ENCODE data around the gene HP1BP3. TPM values are rescaled to one million over a fixed set of nuclear protein-coding genes. Genes with fewer than 3 reads are reported as not detected.

The HP1BP3 gene
- total and polyA plus RNA-seq, 2 experiments from 2014 or later: 89.1 to 112 TPM

DNA sequence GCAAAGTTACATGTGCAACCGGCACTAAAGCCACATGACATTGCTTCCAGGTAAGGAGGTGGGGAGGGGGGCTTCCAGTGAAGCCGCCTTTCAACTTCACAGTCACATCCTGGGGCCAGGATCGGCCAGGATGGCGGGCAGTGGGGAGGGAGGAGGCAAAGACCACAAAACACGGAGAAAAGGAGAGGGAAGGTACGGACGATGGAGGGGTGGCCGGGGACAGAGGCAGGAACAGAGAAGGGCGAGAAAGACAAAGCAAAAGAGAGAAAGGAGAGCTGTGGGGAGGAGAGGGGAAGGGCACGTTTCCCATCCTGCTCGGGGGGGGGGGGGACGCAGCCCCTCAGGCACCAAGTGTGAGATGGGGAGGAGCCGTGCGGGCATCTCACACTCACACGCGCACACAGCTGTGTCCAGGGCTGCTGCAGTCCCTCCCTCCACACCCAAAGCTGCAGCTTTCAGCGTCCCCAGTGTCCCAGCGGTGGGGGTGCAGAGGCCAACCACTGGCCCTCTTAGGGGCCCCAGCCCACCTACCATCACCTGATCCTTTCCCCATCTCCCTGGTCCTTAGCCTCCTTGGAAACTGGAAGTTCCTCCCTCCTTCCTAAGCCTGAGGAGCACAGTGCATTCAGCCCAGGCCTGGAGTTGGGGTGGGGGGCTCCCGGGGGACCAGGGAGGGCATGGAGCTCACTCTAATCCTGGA is 57.0 kb downstream of the HP1BP3 start (continued):
- no peak for TF ChIP-seq REST (IDR thresholded peaks at IDR 0.05; ENCODE audit: unreplicated experiment)
- no peak for TF ChIP-seq JUNB (IDR thresholded peaks at IDR 0.05; ENCODE audit: unreplicated experiment)

DNA sequence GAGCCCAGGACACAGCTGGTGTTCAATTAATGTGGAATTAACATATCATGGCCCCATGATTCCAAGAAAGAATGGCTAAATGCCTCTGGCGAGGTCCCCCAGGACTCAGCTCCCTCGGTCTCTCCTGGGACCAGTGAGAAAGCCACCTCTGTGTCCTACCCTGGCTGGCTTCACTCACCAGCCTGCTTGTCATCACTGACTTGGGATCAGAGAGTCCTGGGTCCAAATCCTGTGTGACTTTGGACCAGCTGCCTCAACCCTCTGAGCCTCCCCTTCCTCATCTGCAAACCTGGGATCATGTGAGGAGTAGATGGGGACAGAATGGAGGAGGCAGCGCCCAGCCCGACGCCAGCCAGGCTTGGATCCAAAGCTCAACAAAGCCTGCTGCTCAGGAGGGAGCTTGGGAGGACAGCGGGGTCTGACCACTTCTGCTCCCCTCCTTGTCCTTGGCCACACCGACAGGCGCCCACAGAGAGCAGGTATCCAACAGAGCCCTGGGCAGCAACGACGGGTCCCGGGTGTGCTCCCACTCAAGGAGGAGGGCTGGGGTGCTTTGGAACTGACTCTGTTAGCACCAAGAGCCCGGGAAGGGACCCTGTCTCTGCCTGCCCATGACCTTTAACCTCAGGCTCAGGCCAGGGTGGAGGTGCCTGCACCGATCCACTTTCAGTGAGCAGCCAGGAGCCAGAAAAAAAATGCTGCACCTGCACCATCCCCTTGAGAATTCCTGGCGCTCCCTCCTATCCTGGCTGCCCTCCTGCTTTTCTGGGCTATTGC is 57.8 kb downstream of the HP1BP3 start:
- peak overlapping the region; percentile 68; the same call in 1 of the 3 replicates for H3K4me3 Mint-ChIP-seq

More for the DNA sequence above, 57.8 kb downstream of the HP1BP3 start:
- Histone ChIP-seq H4K20me1 (replicated peaks; ENCODE audit: insufficient read depth) (no peaks in the 10 kb centered on the region; the same call in 1 of the 2 replicates), H3K4me2 (peak overlapping the region; percentile 94), H3K79me2 (replicated peaks; ENCODE audit: insufficient read depth) (no peaks in the 10 kb centered on the region), H3K36me3 (ENCODE audit: insufficient read depth) (no peaks in the 10 kb centered on the region), H3K27me3 (ENCODE audit: insufficient read depth) (peaks cover 37% of the 10 kb centered on the region), H3K9me2 (ENCODE audit: insufficient read depth) (no peaks in the 10 kb centered on the region), H3K27ac (ENCODE audit: low read depth) (no peak overlapping the region), H3F3A (replicated peaks; ENCODE audit: low read depth) (peaks cover 16% of the 10 kb centered on the region; the same call in 1 of the 2 replicates), H3K4me1 (ENCODE audit: insufficient read depth) (peaks cover 42% of the 10 kb centered on the region), H3K4me3 (peak overlapping the region; percentile 87; the same call in 1 of the 2 replicates), H2AFZ (peak overlapping the region; percentile 43; the same call in 1 of the 2 replicates)
- Mint-ChIP-seq H3K27ac (no peak overlapping the region), H3K9me3 (no peaks in the 10 kb centered on the region), H3K4me1 (peaks cover 28% of the 10 kb centered on the region), H3K27me3 (ENCODE audit: insufficient read depth, low read depth, poor library complexity) (peaks cover 36% of the 10 kb centered on the region), H3K36me3 (ENCODE audit: low read depth) (no peaks in the 10 kb centered on the region)
- no peak for ATAC-seq
- TF ChIP-seq JUNB (IDR thresholded peaks at IDR 0.05; ENCODE audit: unreplicated experiment) (no peak), ZNF114 (CRISPR knock-in tag; IDR thresholded peaks at IDR 0.05) (no peak), POLR2AphosphoS5 (IDR thresholded peaks at IDR 0.05; ENCODE audit: low read depth) (no peak), REST (IDR thresholded peaks at IDR 0.05; ENCODE audit: unreplicated experiment) (no peak), EZH2 (IDR thresholded peaks at IDR 0.05; ENCODE audit: low read depth, unreplicated experiment) (no peak)
- no peak for DNase-seq (ENCODE audit: low spot score)
